ENCODE measurements around the gene PHLDB2.

DNA sequence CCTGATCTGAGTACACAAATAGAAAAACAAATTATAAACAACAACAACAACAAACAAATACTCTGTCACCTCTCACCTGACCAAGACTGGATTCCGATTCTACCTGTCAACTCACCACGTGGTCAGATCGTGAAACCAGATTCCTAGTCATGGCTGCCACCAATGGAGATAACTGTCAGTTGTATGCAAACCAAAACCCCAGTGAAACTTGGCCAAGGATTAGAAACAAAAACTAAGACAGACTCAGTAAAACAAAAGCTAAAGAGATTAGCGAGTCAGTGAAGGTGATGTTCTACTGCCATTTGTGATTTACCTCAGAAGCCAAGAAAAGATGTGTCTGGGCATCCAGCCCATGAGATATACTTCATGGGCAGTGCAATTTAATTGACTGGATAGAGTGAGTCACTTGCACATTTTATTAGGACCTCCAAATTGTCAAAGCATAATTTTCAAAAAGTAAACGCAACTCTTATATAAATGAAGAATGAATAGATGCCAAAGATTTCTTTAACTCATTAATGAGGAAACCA lies 31.1 kb downstream of the PHLDB2 start:
- TF ChIP-seq POLR2A (IDR thresholded peaks at IDR 0.05): no peak
- TF ChIP-seq, protein P1, sequence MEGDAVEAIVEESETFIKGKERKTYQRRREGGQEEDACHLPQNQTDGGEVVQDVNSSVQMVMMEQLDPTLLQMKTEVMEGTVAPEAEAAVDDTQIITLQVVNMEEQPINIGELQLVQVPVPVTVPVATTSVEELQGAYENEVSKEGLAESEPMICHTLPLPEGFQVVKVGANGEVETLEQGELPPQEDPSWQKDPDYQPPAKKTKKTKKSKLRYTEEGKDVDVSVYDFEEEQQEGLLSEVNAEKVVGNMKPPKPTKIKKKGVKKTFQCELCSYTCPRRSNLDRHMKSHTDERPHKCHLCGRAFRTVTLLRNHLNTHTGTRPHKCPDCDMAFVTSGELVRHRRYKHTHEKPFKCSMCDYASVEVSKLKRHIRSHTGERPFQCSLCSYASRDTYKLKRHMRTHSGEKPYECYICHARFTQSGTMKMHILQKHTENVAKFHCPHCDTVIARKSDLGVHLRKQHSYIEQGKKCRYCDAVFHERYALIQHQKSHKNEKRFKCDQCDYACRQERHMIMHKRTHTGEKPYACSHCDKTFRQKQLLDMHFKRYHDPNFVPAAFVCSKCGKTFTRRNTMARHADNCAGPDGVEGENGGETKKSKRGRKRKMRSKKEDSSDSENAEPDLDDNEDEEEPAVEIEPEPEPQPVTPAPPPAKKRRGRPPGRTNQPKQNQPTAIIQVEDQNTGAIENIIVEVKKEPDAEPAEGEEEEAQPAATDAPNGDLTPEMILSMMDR (IDR thresholded peaks at IDR 0.05): no peak

Measured in uterus (tissue), 2 donors.